LNCAP (cell line): ENCODE results near the gene CDK5RAP2.

Experiments used
- CTCF ChIP-seq: fragments of 450-650 bp; IDR thresholded peaks from 2 replicates; pipeline ENCODE4 v1.5.1; 2017; ENCODE audit warnings: mild to moderate bottlenecking

Gene CDK5RAP2

DNA sequence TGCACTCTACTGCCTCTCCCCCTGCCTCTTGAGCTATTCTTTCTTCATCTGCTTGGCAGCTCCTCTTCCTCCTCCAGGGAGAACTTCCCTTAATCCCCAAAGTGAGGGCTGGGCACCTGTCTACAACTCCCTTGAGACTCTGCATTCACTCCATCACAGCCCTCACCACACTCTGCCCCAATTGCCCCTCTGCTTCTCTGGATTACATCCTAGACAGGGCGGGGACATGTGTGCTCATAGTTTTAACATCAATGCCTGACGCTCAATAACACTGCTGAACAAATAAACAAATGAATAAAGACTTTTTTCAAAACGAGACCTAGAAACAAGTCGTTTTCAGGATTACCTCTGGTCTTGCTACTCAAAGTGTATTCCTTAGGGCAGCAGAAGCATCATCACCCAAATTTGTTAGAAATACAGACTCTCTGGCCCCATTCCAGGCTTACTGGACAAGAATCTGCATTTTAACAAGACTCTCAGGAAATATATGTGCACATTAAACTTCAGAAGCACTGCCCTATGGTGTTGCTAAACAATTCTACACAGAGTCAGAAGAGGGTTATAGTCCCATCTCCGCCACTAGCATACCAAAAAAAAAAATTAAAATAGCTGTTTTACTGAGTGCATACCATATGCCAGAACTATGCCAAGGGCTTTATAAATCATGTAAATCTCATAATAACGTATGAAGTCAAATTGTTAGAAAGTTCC, 115.6 kb downstream of the CDK5RAP2 start:
- TF ChIP-seq CTCF, result no peak

DNA sequence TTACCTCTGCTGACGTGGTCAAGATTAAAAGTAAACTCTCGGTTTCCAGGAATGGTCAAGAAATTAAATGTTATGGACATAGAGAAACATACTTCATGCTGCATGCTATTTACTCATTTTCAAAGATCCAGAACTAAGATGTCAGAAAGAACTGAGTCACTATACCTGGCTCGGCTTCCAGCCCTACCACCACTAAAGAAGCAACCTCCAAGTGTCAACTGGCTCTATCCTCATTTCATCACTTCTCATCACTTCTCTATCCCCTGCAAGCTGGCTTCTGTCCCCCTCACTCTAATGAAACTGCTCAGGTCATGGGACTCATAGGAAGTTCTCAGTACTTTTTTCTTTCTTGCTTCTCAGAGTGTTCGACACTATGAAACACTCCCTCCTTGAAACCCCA, 116.2 kb downstream of the CDK5RAP2 start:
- TF ChIP-seq CTCF, result no peak

DNA sequence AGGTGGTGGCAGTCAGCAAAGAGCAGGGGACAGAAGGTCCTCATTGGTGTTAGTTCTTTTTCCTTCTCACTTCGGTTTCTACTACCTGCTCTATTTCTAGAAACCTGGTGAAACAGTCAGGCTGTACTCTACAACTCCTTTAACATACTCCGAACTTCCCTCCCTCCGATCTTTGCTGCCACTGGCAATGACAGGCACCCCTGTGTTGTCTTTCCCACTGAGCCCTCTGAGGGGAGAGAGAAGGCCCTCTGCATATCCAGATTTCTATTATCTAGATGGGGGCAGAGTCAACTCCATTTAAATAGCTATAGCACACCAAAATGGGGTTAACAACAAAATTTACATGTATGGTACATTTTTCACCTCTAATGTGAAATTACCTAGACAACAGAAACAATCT, 123.7 kb downstream of the CDK5RAP2 start:
- no peak for TF ChIP-seq CTCF

DNA sequence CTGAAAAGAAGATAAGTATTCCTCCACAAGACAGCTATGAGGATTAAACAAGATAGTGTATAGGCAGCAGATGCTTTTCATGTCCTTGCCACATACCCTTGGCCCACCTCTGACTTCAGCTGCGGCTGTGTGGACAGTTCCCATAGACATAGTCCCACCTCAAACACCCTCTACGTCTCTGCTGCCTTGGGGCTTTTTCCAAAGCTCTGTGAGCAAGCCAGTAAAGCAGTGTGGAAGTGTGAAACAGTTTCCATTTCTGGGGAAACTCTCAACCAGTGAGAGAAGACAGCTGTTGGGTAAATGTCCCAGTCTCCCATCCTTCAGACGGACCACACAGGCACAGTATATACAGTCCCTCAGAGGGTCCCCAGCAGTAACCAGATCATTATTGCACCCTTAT, 125.5 kb downstream of the CDK5RAP2 start:
- no peak for TF ChIP-seq CTCF

DNA sequence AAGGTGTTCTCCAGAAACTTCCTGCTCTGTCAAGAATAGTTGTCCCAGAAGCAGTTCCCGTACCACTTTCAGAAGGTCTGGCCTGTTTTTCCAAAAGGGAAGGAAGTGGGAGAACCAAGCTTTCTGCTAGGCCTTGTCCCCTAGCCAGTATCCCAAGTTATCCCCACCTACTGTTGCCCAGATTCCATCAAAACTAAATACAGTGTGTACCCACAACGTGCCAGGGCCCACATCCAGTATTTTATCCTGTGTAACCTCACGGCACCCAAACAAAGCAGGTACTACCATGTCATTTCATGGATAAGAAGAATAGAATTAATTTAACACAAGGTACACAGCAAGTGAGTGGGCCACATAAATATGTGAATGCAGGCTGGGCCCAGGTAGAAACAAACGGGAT, 126.2 kb downstream of the CDK5RAP2 start:
- no peak for TF ChIP-seq CTCF

DNA sequence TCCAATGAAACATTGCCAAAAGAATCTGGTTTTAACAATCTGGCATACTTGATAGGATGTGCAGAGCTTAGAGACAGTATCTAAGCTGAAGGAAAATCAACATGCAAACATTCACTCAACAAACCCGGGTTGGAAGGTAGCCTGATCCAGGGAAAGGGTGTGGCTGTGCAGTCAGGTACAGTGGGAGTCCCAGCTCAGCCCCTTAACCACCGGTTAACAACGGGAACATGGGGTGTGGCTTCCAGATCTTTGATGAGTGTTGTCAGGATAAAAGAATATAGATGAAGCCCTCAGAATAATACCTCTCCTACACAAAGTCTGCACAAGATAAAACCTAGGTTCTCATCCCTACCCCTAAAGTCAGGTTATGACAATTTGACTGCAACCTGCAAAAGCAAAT, 127.3 kb downstream of the CDK5RAP2 start:
- TF ChIP-seq CTCF, result no peak

DNA sequence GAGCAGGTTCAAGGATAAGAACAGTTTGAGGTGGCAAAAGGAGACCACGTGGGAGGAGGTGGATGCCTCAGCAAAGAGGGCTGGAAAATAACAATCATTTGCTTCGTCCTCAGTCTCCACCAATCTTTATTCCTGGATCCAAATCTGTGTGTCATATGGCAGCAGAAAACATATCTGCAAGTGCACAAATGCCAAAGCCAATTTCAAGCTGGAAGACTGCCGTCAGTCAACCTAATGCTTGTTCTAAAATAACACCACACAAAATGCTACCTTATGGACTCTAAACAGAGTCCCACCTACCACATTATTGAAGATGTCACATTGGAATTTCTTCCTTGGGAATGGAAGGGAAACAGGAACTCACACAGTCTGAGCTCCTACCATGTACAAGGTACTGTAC, 129.1 kb downstream of the CDK5RAP2 start:
- TF ChIP-seq CTCF, result no peak

- no peak for TF ChIP-seq CTCF
These were observed 130.4 kb downstream of the CDK5RAP2 start for GRCh38 chr9:120449566-120449965.
